ENCODE data around the gene HLA-B.

GRCh38 chr6:31352310-31352682, 4.7 kb downstream of the HLA-B start:
- TF ChIP-seq CTCF (IDR thresholded peaks at IDR 0.05) (no peak), POLR2A (IDR thresholded peaks at IDR 0.05) (no peak)

Measured in suprapubic skin (tissue), 3 donors.